PC-9 (cell line): ENCODE data around the gene MORN4. TPM values are rescaled to one million over a fixed set of nuclear protein-coding genes. Genes with fewer than 3 reads are reported as not detected.

Source experiments
- BruUV-seq: library from RNA; stranded (reverse); fragments of 400-500 nt; replicated peaks from 2 replicates; lab custom pipeline; 2021; lab: Mats Ljungman, UMichigan
- CTCF ChIA-PET: fragments of 300-600 bp; sonication (Branson Sonifier 250); formaldehyde crosslinking; loops from one replicate; lab custom pipeline; 2022; ENCODE audit warnings: antibody characterized with exemption; lab: Charles Lee
- POLR2A ChIA-PET: fragments of 300-600 bp; sonication (Branson Sonifier 250); formaldehyde crosslinking; loops from one replicate; lab custom pipeline; 2022; ENCODE audit warnings: antibody characterized with exemption; ENCODE audit not compliant: unreplicated experiment; lab: Charles Lee
- DNase-seq, 2 experiments: peaks; one replicate each; pipeline versions ENCODE4 v3.0.0 to v3.0.0-alpha.2; 2015 to 2022; ENCODE audit warnings: mixed read lengths in 1 of 2
- H2AFZ ChIP-seq: fragments of 200-600 bp; sonication (generic); 2 replicates; pipeline ENCODE4 v1.8.1; 2017; ENCODE audit warnings: antibody characterized with exemption
- H3F3A ChIP-seq: fragments of 200-600 bp; sonication (generic); 2 replicates; pipeline ENCODE4 v1.8.1; 2017; ENCODE audit warnings: antibody characterized with exemption, mild to moderate bottlenecking, low read depth; ENCODE audit not compliant: insufficient read depth
- H3K27ac ChIP-seq: fragments of 200-600 bp; sonication (generic); 2 replicates; pipeline ENCODE4 v1.6.1; 2016; ENCODE audit warnings: mixed run types
- H3K27me3 ChIP-seq: fragments of 200-600 bp; sonication (generic); 2 replicates; pipeline ENCODE4 v1.6.1; 2016; ENCODE audit warnings: low read depth, mixed run types; ENCODE audit not compliant: insufficient read depth
- H3K36me3 ChIP-seq: fragments of 200-600 bp; sonication (generic); 2 replicates; pipeline ENCODE4 v1.6.1; 2016; ENCODE audit warnings: low read depth, mixed run types
- H3K4me1 ChIP-seq: fragments of 200-600 bp; sonication (generic); replicated peaks from 2 replicates; pipeline ENCODE4 v1.6.1; 2016; ENCODE audit warnings: mixed run types; ENCODE audit not compliant: insufficient read depth
- H3K4me2 ChIP-seq: fragments of 200-600 bp; sonication (generic); 2 replicates; pipeline ENCODE4 v1.6.1; 2017; ENCODE audit warnings: mixed run types
- H3K4me3 ChIP-seq: fragments of 200-600 bp; sonication (generic); 2 replicates; pipeline ENCODE4 v1.6.1; 2016; ENCODE audit warnings: mixed run types
- H3K79me2 ChIP-seq: fragments of 200-600 bp; sonication (generic); 2 replicates; pipeline ENCODE4 v1.6.1; 2017; ENCODE audit warnings: low read depth, mixed run types
- H3K9me2 ChIP-seq: fragments of 200-600 bp; sonication (generic); 2 replicates; pipeline ENCODE4 v1.8.1; 2017; ENCODE audit warnings: mild to moderate bottlenecking; ENCODE audit not compliant: insufficient read depth
- H3K9me3 ChIP-seq: fragments of 200-600 bp; sonication (generic); 2 replicates; pipeline ENCODE4 v1.8.1; 2016; ENCODE audit warnings: low read depth; ENCODE audit not compliant: insufficient read depth
- H4K20me1 ChIP-seq: fragments of 200-600 bp; sonication (generic); 2 replicates; pipeline ENCODE4 v1.8.1; 2017; ENCODE audit not compliant: insufficient read depth
- CTCF ChIP-seq: fragments of 200-600 bp; sonication (generic); conservative IDR thresholded peaks from 2 replicates; pipeline ENCODE4 v1.6.1; 2017; ENCODE audit warnings: mixed run types, antibody characterized with exemption, mild to moderate bottlenecking, moderate library complexity
- EZH2 ChIP-seq: fragments of 200-600 bp; sonication (generic); IDR thresholded peaks from 2 replicates; pipeline ENCODE4 v1.8.0; 2017; ENCODE audit warnings: antibody characterized with exemption, low read depth
- intact Hi-C: fragments of 100-400 bp; cut with micrococcal nuclease; formaldehyde crosslinking; loops from one replicate; pipeline ENCODE4 v1.10.0; 2022; ENCODE audit not compliant: unreplicated experiment
- total RNA-seq: library from RNA; stranded (reverse); gene quantifications from 2 replicates; pipeline ENCODE4 v1.2.3, GENCODE V29; 2021

Gene MORN4
- total RNA-seq, 1 experiment from 2014 or later = 10.0 TPM

DNA sequence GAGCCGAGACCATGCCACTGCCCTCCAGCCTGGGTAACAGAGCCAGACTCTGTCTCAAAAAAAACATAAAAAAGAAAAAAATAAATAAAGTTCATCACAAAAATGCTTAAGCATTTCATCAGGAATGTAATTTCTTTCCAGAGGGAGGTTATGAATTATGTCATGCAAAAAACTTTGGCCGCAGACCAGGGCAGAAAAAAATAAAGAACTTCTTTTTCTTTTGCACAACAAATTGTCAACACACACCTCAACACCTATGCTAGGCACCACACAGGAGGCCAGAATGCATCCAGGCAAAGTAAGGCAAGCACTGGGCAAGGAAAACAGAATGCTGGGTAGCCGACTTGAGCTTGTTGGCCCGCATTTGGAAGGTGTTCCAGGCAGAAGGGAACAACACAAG lies 39.9 kb downstream of the MORN4 start:
- Histone ChIP-seq H2AFZ (no peak overlapping the region), H3F3A (peaks cover 15% of the 10 kb centered on the region; the same call in 1 of the 2 replicates), H3K4me3 (no peak overlapping the region), H3K79me2 (no peaks in the 10 kb centered on the region), H3K27ac (no peak overlapping the region), H3K4me2 (no peak overlapping the region), H3K9me3 (no peaks in the 10 kb centered on the region), H3K9me2 (no peaks in the 10 kb centered on the region), H4K20me1 (no peaks in the 10 kb centered on the region), H3K4me1 (peaks cover 28% of the 10 kb centered on the region), H3K27me3 (no peaks in the 10 kb centered on the region), H3K36me3 (no peaks in the 10 kb centered on the region)
- POLR2A ChIA-PET = no interaction called here
- no TSS peak for BruUV-seq
- CTCF ChIA-PET = no interaction called here
- TF ChIP-seq EZH2 (no peak), CTCF (no peak)
- intact Hi-C loops = no loop called here
- DNase-seq = no peak

DNA sequence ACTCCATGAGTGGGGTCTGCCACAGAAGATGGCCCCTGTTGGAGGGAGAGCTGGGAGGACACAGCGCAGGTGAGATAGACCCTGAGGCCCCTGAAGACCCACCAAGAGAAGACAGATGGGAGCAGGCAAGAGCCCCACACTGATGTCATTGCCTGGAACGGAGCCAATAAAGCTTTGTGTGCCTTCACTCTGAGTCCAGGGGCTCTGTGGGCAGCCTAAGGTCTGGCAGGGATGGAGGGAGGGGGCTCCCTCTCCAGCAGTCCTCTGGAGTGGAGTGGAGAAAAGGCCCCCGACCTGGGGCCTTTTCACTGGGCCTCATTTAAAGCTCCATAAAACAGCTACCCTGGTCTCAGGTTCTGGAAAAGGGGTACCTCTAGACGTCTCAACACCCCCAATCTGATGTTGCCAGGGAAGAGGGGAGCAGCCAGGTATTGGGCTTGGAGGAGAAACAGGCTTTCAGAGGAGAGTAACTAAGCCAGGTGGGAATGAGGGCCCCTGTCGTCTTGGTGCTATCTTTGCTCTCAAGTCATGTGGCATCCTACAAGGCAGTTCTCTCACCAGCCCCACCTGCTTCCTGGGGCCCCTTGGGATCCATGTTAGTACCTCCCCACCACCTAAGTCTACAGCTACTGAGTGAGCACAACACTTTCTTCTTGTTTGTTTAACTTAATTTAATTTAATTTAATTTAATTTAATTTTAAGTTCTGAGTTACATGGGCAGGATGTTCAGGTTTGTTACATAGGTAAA lies 42.4 kb downstream of the MORN4 start:
- Histone ChIP-seq H3K27me3 (no peaks in the 10 kb centered on the region), H3F3A (peaks cover 10% of the 10 kb centered on the region; the same call in 1 of the 2 replicates), H3K9me2 (no peaks in the 10 kb centered on the region), H3K9me3 (no peaks in the 10 kb centered on the region), H2AFZ (no peak overlapping the region), H3K4me2 (no peak overlapping the region), H3K27ac (no peak overlapping the region), H3K4me1 (peaks cover 5% of the 10 kb centered on the region; the same call in 1 of the 2 replicates), H4K20me1 (no peaks in the 10 kb centered on the region), H3K79me2 (no peaks in the 10 kb centered on the region), H3K36me3 (no peaks in the 10 kb centered on the region), H3K4me3 (no peak overlapping the region)
- POLR2A ChIA-PET = no interaction called here
- no peak for DNase-seq
- no TSS peak for BruUV-seq
- CTCF ChIA-PET = no interaction called here
- TF ChIP-seq CTCF = no peak
- no peak for TF ChIP-seq EZH2
- intact Hi-C loops = no loop called here

DNA sequence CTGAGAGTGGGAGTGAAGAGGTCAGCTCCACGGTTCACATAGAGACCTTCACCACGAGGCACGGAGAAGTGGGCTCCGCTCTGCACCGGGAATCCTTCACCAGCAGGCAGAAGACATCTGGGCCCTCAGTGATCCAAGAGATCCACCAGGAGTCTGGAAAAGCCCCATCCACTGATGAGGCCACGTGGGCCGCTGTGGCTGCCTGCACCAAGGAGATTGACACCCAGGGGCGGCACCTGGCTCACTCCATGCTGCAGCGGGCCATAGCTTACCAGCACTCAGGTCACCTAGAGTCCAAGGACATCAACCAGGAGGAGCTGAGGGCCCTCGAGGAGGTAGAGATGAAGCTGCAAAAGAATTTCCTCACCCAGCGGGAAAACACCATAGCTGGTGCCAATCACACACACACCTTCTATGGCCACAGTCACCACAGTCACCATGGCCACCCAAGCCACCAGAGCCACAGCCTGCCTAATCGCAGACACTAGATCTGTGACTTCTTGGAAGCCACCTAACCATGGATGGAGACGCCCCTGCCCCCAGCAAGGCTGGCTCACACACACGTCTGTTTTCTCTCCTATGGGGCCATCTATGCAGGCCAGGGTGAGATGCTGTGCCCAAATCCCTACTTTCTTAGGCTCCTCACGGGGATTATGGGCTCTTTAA lies 43.1 kb downstream of the MORN4 start:
- Histone ChIP-seq H3K9me2 (no peaks in the 10 kb centered on the region), H3K27ac (no peak overlapping the region), H3K4me1 (no peaks in the 10 kb centered on the region), H3K79me2 (no peaks in the 10 kb centered on the region), H3K4me2 (no peak overlapping the region), H3K9me3 (no peaks in the 10 kb centered on the region), H3K36me3 (no peaks in the 10 kb centered on the region), H2AFZ (no peak overlapping the region), H3F3A (peaks cover 3% of the 10 kb centered on the region; the same call in 1 of the 2 replicates), H4K20me1 (no peaks in the 10 kb centered on the region), H3K4me3 (no peak overlapping the region), H3K27me3 (no peaks in the 10 kb centered on the region)
- TF ChIP-seq EZH2 = no peak
- no peak for TF ChIP-seq CTCF
- intact Hi-C loops = no loop called here
- ChIA-PET POLR2A (no interaction called here), CTCF (no interaction called here)
- BruUV-seq = no TSS peak
- no peak for DNase-seq
